HG03066 (cell line): ENCODE results near the gene GPR162.
"Not testable (repeated sequence)": the region's sequence is repeated elsewhere in the genome, so short reads cannot be mapped to it uniquely, and the experiment has no call there.

Experiments used
- ATAC-seq: cut with Tn5 transposase; IDR thresholded peaks from one replicate; pipeline ENCODE4 v1.9.1; 2021; ENCODE audit warnings: low read depth; ENCODE audit not compliant: unreplicated experiment

The GPR162 gene

DNA sequence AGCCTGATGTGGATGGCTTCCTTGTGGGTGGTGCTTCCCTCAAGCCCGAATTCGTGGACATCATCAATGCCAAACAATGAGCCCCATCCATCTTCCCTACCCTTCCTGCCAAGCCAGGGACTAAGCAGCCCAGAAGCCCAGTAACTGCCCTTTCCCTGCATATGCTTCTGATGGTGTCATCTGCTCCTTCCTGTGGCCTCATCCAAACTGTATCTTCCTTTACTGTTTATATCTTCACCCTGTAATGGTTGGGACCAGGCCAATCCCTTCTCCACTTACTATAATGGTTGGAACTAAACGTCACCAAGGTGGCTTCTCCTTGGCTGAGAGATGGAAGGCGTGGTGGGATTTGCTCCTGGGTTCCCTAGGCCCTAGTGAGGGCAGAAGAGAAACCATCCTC lies 48.7 kb downstream of the GPR162 start:
- ATAC-seq, result not testable (repeated sequence)

DNA sequence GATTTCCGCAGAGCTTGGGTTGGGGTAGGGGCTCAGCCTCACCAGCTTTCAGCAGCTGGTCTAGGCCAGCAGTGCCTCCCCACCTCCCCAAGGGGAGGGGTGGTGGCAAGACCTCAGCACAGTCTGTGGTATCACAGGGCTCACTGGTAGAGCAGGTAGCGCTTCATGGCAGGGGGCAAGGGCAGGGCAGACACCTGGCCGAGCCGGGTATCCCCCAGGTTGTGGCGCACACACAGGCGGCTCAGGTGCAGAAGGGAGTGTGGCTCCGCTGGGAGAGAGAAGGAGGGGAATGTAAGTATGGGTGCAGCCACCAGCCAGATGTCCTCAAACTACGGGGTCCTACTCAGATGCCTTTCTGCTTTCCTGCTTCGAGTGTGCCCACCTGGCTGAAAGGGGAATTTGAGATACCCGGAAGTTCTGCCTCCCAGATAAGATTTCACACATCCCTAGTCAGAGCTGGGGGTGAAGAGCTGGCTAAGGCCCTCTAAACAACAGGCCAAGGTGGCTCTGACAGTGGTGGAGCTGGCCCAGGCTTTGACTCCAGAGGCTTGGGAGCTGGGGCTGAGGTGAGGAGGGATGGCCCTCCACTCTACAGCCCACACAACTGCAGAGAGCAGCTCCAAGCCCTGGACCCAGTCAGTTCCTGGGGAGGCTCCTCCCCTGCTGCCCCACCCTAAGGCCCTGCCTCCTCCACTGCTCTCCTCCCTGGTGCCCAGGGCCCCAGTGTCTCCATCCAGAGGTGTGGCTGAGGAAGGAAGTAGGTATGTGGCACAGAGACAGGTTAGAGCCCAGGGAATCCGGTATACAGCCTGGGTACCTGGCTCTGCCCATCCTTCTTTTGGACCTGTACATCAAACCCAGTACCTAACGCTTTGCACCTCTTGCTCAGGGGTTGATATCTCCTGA lies 49.7 kb downstream of the GPR162 start:
- no peak for ATAC-seq

DNA sequence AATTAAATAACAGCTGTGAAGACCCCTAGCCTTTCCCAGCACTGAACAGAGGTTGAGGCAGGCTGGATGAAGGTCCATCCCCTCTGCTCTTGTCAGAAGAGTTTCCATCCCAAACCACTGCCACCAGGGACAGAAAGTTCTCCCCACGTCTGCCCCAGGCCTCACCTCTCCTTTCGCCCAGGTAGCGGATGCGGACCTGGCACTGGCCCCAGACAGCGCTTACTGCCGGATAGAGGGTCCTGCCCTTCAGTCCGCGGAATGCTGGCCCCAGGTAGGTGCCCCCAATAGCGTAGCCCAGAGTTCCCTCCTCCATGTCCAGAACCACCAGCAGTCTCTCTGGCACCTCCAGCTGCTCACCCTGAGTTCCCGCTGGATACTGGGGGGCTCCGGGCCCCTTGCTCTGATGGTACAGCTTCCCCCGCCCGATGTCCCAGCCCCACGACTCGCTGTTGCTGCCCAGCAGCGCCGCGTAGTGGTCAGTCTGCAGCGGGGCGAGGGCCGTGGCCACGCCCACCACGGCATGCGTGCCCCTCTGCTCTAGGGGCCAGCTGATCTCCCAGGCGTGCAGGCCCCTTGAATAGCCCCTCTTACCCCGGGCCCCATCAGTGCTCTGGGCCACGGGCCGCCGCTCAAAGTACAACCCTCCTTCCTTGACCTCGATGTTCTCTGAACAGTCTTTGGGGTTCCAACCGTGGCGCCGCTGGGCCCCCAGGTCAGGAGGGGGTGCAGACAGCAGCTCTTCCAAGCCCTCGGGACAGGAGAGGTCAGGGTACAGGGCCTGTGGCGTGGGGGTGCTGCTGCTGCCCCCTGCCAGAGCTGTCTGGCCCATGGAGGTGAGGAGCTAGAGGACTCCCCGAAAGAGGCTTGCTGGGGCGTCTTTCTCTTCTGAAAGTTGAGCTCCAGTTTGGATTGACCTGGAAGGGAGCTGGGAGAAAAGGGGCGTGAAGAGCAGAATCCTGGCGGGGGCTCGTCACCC lies 50.7 kb downstream of the GPR162 start:
- peak; percentile 36 for ATAC-seq

DNA sequence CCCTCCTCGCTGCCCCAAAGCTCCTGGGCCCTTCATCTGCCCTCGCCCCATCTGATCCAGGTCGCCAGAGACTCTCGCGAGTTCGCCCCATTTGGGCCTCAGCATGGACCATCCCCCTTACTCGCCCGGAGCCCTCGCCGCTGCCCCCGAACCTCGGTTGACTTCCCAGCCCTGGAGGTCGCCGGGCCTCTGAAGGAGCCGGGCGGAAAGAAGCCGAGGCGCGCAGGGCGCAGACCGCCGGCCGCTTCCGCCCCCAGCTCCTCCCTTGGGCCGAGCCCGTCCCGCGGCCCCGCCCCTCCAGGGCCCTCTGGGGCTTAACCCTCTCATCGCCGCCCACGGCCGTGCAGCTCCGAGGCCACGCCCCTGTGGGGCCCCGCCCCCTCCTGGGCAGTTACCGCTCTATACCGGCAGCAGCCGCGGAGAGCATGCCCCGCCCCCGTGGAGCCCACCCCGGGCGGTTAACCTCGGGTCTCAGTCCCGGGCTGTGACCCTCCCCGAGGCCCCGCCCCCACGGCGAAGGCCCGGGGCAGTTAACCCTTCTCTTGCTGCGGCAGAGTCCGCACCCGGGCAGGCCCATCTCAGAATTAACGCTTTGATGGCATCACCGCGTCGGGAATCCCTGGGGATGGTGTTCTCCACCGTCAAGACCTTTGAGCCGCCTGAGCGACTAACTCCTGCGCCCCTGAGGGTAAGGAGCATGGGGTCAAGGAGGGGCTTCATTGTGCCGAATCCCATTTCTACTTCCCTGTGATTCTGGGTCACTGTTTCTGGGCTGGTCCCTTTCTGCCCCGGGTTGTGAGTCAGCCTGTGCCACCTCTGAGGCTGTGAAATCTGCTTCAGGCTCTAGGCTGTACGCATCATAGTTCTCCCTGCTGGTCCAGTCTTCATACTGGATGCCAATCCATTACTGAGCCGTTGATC lies 51.7 kb downstream of the GPR162 start, which contains the start of gene SPSB2:
Gene SPSB2 (minus strand): TSS at position 210 of the 921 bp plus-strand sequence. CDS start 402 bp downstream, outside the sequence.
- peak; percentile 65 for ATAC-seq

DNA sequence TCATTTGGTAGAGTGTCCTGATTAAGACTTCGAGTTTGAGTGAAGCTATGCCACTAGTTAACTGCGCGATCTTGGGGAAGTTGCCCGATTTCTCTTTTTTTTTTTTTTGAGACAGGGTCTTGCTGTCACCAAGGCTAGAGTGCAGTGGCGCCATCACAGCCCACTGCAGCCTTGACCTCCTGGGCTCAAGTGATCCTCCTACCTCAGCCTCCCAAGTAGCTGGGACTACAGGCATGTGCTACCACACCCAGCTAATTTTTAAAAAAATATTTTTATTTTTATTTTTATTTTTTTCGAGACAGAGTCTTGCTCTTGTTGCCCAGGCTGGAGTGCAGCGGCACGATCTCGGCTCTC lies 52.4 kb downstream of the GPR162 start:
- not testable (repeated sequence) for ATAC-seq
